Ovary (tissue), 9 donors: Measurements from ENCODE around the gene MVD. TPM values are rescaled to one million over a fixed set of nuclear protein-coding genes. Genes with fewer than 3 reads are reported as not detected.

Experiments used
- DNase-seq, 5 donors: peaks; one replicate each; pipeline ENCODE4 v3.0.0-alpha.2; 2019 to 2020
- H3K27ac ChIP-seq, 2 donors: fragments of 200-600 bp; one replicate each; pipeline versions ENCODE4 v1.5.1 to v1.8.0; 2019 to 2022
- H3K27me3 ChIP-seq: fragments of 200-600 bp; one replicate; pipeline ENCODE4 v1.8.0; 2022
- H3K36me3 ChIP-seq: fragments of 200-600 bp; sonication (generic); one replicate; pipeline ENCODE4 v1.5.1; 2019
- H3K4me1 ChIP-seq: one replicate; pipeline ENCODE4 v1.8.1; 2013; ENCODE audit warnings: mild to moderate bottlenecking, moderate library complexity; ENCODE audit not compliant: insufficient read depth
- H3K4me3 ChIP-seq: fragments of 200-600 bp; sonication (generic); one replicate; pipeline ENCODE4 v1.5.1; 2017
- H3K9me3 ChIP-seq, 2 donors: fragments of 200-600 bp in 1 of 2; sonication (generic) in 1 of 2; one replicate each; pipeline versions ENCODE4 v1.5.1 to v1.8.1; 2013 to 2019; ENCODE audit warnings: mild to moderate bottlenecking in 1 of 2, moderate library complexity in 1 of 2
- CTCF ChIP-seq, 3 donors: fragments of 450-650 bp in 2 of 3; fragments of 200-600 bp in 1 of 3; IDR thresholded peaks; one replicate each; pipeline versions ENCODE4 v1.5.1 to v1.8.0; 2016 to 2022; ENCODE audit warnings: antibody characterized with exemption in 3 of 3, mild to moderate bottlenecking in 1 of 3
- EP300 ChIP-seq: sonication (generic); formaldehyde crosslinking; IDR thresholded peaks from one replicate; pipeline ENCODE4 v1.6.1; 2017; ENCODE audit warnings: antibody characterized with exemption
- POLR2A ChIP-seq: fragments of 450-650 bp; IDR thresholded peaks from one replicate; pipeline ENCODE4 v1.6.1; 2017; ENCODE audit warnings: antibody characterized with exemption, mild to moderate bottlenecking, moderate library complexity
- WGBS, 3 donors: extraction: QIAGEN DNeasy Blood & Tissue Kit in 1 of 3; methylation state at CpG; one replicate each; pipeline versions ENCODE4 v1.1.5 to v1.1.7; 2013 to 2017; 5-methylcytosine and 5-hydroxymethylcytosine counted together
- intact Hi-C, 4 donors: fragments of 100-400 bp; cut with DNase I; formaldehyde crosslinking; loops; one replicate each; pipeline versions ENCODE4 v1.11.0 to v1.15.1; 2022 to 2023
- polyA plus RNA-seq, 2 donors: library from polyadenylated mRNA; stranded (reverse); fragments of 200-250 nt in 1 of 2; fragments of 350-450 nt in 1 of 2; fragmentation: Illumina TruSeq in 1 of 2; extraction: RNeasy Lipid Tissue Mini Kit (QIAGEN cat#74804) in 1 of 2; gene quantifications; one replicate each; pipeline ENCODE4 v1.2.3, GENCODE V29; 2013 to 2014
- total RNA-seq, 7 donors: library from RNA; depleted of rRNA in 2 of 7; stranded (reverse); fragments of >200 nt in 2 of 7; fragmentation: NEBNext Ultra II Directional in 3 of 7; extraction: Animal tissue kit (Norgen Biotek cat#: 25700) in 3 of 7; gene quantifications; one replicate each; pipeline versions ENCODE4 v1.1.0 to v1.2.4, GENCODE V29; 2016 to 2023
- donor health status: DM: no; HTN: no; CAD: no; lungs with moderate emphysema.
- donor health status: DM: no; HTN: no; CAD: no.
- donor health status: Bipolar disorder and iron deficiency.
- donor health status: DM: yes; HTN: yes; CAD: no.
- donor health status: DM: no; HTN: no; CAD: no.
- donor health status: DM: yes; HTN: yes; CAD: no.

MVD gene
- total and polyA plus RNA-seq, 9 donors, result 9.1 to 135 (median 20.9) TPM

GRCh38 chr16:88614818-88615580 lies 47.9 kb downstream of the MVD start:
- peak in 3 of 5 donors; percentile 51 to 60 (median 56) for DNase-seq
- Histone ChIP-seq H3K27ac (no peak overlapping the region), H3K36me3 (no peaks in the 10 kb centered on the region), H3K9me3 (no peaks in the 10 kb centered on the region), H3K4me3 (no peak overlapping the region), H3K27me3 (no peaks in the 10 kb centered on the region), H3K4me1 (peaks cover 14% of the 10 kb centered on the region)
- intact Hi-C loops, result no loop called here
- WGBS, 3 donors, result 31 to 50% (median 43%) methylated on average over 19 of the region's 19 CpGs
- TF ChIP-seq CTCF (IDR thresholded peaks at IDR 0.05), result no peak
- TF ChIP-seq EP300, result no peak
- no peak for TF ChIP-seq POLR2A

GRCh38 chr16:88613911-88614817 lies 48.7 kb downstream of the MVD start:
- Histone ChIP-seq H3K4me1 (peaks cover 14% of the 10 kb centered on the region), H3K27me3 (no peaks in the 10 kb centered on the region), H3K36me3 (no peaks in the 10 kb centered on the region), H3K27ac (peak overlapping the region in 1 of 2 donors; percentile 20), H3K9me3 (no peaks in the 10 kb centered on the region), H3K4me3 (no peak overlapping the region)
- no peak for DNase-seq
- intact Hi-C loops, result no loop called here
- WGBS, 3 donors, result 46 to 64% (median 54%) methylated on average over 19 of the region's 19 CpGs
- TF ChIP-seq EP300 (no peak), POLR2A (no peak), CTCF (IDR thresholded peaks at IDR 0.05) (no peak)

- intact Hi-C loops, result no loop called here
- 75 to 79% (median 76%) methylated on average over 10 of the region's 10 CpGs for WGBS, 3 donors
Measured at GRCh38 chr16:88613293-88613692, 49.6 kb downstream of the MVD start.

More at GRCh38 chr16:88613293-88613692, 49.6 kb downstream of the MVD start:
- TF ChIP-seq POLR2A (no peak), EP300 (no peak), CTCF (IDR thresholded peaks at IDR 0.05) (no peak)
- DNase-seq, result no peak
- no peaks in the 10 kb centered on the region for H3K27me3 ChIP-seq
- no peak overlapping the region for H3K27ac ChIP-seq
- H3K4me1 ChIP-seq, result peaks cover 13% of the 10 kb centered on the region
- no peaks in the 10 kb centered on the region for H3K9me3 ChIP-seq
- H3K36me3 ChIP-seq, result no peaks in the 10 kb centered on the region
- H3K4me3 ChIP-seq, result no peak overlapping the region
